GM13977 (cell line): Measurements from ENCODE around the gene APBB2.

Experiments
- DNase-seq: peaks from one replicate; pipeline ENCODE4 v3.0.0; 2012; ENCODE audit warnings: low spot score
- in situ Hi-C: fragments of 300-500 bp; cut with MboI; formaldehyde crosslinking; loops from one replicate; pipeline ENCODE4 v1.12.0; 2022; ENCODE audit warnings: low sequenced_read_pairs, low pct_unique_long_range_greater_than_20kb, mixed read lengths, inconsistent platforms; ENCODE audit not compliant: unreplicated experiment
- TF ChIP-seq, protein P1 (sequence below): IDR thresholded peaks from 2 replicates; pipeline ENCODE4 v1.5.1; 2012; ENCODE audit warnings: mild to moderate bottlenecking, control low read depth; ENCODE audit not compliant: insufficient read depth; ENCODE audit errors: extremely low read depth, missing control alignments

Gene APBB2

DNA sequence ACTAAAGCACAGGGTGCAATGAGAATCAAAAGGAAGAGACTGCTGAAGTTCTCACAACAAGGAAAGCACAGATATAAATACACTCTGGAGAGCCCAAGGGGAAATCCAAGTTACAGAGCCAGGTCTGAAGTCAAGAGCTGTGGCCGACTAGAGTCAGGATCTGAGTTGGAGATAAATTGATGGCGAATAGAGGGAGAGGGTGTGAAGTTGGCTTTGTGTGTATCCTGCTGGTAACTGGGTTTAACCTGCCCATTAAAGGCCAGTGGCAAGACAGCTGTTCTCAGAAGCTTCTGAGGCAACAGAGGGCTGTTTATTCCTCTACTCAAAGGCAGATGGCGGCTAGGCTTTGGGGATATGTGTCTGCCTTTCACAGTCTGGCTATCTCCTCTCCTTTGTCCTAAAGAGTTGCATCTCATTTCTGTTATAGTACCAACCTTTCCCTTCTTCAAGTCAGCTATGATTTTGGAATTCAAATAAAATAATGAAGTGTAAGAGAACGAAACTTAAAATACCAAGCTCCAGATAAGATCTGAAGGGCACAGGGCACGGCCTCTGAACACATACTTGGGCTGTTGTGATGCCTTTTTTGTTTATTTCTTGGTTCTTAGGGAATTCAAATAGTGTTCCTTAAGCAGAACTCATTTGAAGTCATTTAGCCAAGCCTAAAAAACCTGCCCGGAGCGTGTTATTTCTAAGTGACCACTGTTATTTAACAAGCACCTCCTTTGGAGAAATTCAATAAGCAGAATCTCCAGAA, 142.1 kb downstream of the APBB2 start:
- DNase-seq: no peak
- in situ Hi-C loops: no loop called here
- TF ChIP-seq, protein P1, sequence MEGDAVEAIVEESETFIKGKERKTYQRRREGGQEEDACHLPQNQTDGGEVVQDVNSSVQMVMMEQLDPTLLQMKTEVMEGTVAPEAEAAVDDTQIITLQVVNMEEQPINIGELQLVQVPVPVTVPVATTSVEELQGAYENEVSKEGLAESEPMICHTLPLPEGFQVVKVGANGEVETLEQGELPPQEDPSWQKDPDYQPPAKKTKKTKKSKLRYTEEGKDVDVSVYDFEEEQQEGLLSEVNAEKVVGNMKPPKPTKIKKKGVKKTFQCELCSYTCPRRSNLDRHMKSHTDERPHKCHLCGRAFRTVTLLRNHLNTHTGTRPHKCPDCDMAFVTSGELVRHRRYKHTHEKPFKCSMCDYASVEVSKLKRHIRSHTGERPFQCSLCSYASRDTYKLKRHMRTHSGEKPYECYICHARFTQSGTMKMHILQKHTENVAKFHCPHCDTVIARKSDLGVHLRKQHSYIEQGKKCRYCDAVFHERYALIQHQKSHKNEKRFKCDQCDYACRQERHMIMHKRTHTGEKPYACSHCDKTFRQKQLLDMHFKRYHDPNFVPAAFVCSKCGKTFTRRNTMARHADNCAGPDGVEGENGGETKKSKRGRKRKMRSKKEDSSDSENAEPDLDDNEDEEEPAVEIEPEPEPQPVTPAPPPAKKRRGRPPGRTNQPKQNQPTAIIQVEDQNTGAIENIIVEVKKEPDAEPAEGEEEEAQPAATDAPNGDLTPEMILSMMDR: no peak

DNA sequence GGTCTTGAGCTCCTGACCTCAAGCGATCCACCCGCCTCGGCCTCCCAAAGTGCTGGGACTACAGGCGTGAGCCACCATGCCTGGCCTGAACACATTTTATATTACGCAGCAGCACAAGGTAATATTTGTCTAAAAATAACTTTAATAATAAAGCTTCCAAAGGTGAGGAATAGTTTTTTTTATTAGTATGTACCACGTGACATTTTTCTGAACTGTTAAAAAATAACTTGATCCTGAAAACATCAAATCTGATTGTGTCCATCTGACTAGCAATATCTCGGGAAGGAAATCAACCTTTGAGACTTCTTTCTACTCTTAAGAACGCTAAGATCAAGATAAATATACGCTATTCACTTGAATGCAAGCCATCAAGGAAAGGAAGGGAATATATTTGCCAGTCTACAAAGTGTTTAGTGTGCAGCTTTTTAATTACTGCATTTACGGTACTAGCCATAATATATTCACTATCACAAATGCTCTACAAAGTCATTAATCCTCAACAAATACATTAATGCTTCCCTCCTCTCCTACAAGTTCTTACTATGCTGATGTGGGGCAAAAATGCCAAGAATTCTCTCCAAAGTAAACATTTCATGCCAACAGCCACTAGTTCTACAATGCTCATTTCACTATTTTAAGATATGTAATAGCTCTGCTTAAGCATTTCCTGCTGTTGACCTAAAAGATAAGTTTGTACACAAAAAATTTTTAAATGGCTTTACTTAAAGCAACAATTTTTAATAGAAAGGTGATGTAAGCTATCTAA, 143.6 kb downstream of the APBB2 start:
- in situ Hi-C loops: no loop called here
- TF ChIP-seq, protein P1: no peak
- no peak for DNase-seq

DNA sequence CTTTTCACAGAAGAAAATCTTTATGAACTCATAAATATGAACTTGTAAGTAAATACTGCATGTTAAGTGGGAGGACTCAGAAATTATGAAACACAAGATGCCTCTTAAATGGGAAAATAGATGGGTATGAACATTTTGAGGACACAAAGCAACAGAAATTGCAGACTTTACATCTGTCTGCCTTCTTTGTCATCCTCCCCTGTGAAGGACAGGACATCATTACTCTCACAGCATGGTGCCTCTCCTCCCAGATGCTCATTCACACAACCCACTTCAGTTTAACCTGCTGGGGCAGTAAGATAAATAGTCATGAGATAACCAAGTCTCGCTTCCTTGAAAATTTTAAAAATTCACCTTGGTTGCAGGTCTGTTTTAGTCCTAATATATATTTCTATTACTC, 144.5 kb downstream of the APBB2 start:
- in situ Hi-C loops: no loop called here
- TF ChIP-seq, protein P1: no peak
- no peak for DNase-seq

DNA sequence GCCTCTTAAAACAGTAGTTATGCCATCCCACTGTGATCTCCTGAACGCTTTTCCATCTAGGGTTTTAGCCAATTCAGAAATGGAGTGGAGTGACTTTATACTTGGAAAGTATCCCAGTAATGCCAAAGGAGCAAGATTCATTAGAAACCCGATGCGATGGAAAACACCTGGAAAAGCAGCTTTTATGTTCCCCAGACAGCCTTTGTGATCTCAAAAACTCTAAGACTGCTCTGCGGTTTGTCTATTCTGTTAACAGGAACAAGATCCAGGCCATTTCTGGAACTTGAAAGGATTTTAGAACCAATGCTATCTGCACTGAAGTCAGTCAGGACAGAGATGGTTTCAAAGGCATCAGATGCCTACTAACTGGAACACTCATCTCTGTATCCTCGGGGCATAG, 145.1 kb downstream of the APBB2 start:
- TF ChIP-seq, protein P1: no peak
- in situ Hi-C loops: no loop called here
- no peak for DNase-seq

DNA sequence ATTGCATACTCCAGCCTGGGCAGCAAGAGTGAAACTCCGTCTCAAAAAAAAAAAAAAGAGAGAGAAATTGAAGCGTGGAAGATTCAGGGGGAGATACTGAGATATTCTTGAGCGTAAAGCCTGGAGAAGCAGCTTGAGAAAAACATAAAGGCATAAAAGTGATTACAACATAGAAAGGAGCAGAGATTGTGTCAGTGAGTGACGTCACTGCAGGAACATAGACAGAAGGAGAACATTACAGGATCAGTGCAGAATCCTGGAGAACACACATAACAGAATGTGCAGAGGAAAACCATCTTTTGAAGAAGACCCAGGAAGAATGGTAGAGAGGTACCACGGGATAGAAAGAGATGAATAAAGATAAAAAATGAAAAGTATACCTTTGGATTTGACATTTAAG, 147.0 kb downstream of the APBB2 start:
- DNase-seq: no peak
- TF ChIP-seq, protein P1: no peak
- in situ Hi-C loops: no loop called here

DNA sequence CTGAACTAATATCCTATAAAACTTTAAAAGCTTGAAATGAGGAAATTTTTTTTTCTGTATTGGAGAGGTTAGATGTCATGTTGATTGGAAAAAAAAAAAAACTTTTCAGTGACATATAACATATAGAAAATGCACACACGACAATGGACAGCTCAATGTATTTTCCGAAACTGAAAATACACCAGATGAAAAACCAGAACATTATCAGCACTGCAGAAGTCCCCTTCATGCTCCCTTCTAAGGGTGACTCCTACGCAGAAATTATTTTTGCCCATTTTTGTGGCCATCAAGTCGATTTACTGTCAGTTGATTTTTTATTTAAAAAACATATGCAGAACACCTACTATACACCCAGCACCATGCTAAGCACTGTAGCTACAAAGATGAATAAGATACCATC, 148.3 kb downstream of the APBB2 start:
- in situ Hi-C loops: no loop called here
- TF ChIP-seq, protein P1: no peak
- DNase-seq: no peak
